Measurements from ENCODE around the gene CCDC102B.

DNA sequence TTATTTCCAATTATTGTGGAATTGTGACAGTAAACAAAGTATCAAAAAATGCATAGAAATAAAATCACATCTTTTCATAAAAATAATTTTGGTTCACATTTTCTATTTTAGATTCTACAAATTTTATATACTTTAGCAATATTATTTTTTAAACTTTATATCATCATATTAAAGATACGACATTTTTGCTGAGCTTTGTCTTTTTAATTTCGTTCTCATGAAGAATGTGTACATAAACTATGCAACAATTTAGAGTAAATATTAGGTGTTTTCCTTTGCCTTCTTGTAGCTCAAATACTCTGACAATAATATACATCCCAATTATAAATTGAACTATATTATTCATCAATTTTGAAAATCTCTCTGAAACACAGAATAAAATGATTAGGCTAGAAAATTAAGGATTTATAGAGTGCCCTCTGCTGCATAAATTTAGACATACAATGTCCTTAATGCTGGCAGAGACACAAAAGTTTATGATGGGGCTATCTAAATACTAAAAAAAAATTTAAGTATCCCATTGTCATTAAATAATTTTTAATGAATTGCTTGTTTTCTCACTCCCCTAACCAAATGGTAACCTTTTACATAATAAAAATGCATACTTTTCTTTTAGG, 45.7 kb downstream of the CCDC102B start:
- TF ChIP-seq, protein P1, sequence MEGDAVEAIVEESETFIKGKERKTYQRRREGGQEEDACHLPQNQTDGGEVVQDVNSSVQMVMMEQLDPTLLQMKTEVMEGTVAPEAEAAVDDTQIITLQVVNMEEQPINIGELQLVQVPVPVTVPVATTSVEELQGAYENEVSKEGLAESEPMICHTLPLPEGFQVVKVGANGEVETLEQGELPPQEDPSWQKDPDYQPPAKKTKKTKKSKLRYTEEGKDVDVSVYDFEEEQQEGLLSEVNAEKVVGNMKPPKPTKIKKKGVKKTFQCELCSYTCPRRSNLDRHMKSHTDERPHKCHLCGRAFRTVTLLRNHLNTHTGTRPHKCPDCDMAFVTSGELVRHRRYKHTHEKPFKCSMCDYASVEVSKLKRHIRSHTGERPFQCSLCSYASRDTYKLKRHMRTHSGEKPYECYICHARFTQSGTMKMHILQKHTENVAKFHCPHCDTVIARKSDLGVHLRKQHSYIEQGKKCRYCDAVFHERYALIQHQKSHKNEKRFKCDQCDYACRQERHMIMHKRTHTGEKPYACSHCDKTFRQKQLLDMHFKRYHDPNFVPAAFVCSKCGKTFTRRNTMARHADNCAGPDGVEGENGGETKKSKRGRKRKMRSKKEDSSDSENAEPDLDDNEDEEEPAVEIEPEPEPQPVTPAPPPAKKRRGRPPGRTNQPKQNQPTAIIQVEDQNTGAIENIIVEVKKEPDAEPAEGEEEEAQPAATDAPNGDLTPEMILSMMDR (IDR thresholded peaks at IDR 0.05): no peak; the same call in 1 of the 2 replicates
- TF ChIP-seq, protein P2, sequence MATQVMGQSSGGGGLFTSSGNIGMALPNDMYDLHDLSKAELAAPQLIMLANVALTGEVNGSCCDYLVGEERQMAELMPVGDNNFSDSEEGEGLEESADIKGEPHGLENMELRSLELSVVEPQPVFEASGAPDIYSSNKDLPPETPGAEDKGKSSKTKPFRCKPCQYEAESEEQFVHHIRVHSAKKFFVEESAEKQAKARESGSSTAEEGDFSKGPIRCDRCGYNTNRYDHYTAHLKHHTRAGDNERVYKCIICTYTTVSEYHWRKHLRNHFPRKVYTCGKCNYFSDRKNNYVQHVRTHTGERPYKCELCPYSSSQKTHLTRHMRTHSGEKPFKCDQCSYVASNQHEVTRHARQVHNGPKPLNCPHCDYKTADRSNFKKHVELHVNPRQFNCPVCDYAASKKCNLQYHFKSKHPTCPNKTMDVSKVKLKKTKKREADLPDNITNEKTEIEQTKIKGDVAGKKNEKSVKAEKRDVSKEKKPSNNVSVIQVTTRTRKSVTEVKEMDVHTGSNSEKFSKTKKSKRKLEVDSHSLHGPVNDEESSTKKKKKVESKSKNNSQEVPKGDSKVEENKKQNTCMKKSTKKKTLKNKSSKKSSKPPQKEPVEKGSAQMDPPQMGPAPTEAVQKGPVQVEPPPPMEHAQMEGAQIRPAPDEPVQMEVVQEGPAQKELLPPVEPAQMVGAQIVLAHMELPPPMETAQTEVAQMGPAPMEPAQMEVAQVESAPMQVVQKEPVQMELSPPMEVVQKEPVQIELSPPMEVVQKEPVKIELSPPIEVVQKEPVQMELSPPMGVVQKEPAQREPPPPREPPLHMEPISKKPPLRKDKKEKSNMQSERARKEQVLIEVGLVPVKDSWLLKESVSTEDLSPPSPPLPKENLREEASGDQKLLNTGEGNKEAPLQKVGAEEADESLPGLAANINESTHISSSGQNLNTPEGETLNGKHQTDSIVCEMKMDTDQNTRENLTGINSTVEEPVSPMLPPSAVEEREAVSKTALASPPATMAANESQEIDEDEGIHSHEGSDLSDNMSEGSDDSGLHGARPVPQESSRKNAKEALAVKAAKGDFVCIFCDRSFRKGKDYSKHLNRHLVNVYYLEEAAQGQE (IDR thresholded peaks at IDR 0.05; ENCODE audit: insufficient read depth in 1 of 2, low read depth in 2 of 2, low read length in 1 of 2): no peak
- no peak for TF ChIP-seq POLR2AphosphoS5 (IDR thresholded peaks at IDR 0.05; ENCODE audit: low read depth, low read length)

Measured in Panc1 (cell line).